Testis (tissue), 2 donors: ENCODE measurements around the gene RAD23A.

Experiments
- CTCF ChIP-seq, 3 experiments: fragments of 450-650 bp in 2 of 3; fragments of 200-600 bp in 1 of 3; sonication (generic) in 1 of 3; IDR thresholded peaks; one replicate each; pipeline ENCODE4 v1.5.1; 2016 to 2019; ENCODE audit warnings: antibody characterized with exemption in 3 of 3, mild to moderate bottlenecking in 2 of 3, moderate library complexity in 1 of 3
- POLR2A ChIP-seq: fragments of 450-650 bp; IDR thresholded peaks from one replicate; pipeline ENCODE4 v1.6.1; 2017; ENCODE audit warnings: antibody characterized with exemption, mild to moderate bottlenecking, moderate library complexity

GRCh38 chr19:12899891-12900518 lies 45.7 kb upstream of the RAD23A start:
- no peak for TF ChIP-seq CTCF (IDR thresholded peaks at IDR 0.05)
- TF ChIP-seq POLR2A: no peak
